ENCODE data around the gene UBE2V1. TPM values are rescaled to one million over a fixed set of nuclear protein-coding genes. Genes with fewer than 3 reads are reported as not detected.

UBE2V1 gene
- total and polyA plus RNA-seq, 10 of the 15 experiments (the other 5 are each of a cell fraction or from before 2014, with no cell fraction given): 51.8 to 219 (median 141) TPM

- Histone ChIP-seq H3K27ac (ENCODE audit: control insufficient read depth, insufficient read depth) (no peak overlapping the region), H3K9me3 (replicated peaks; ENCODE audit: control insufficient read depth, insufficient read depth, low read length) (no peaks in the 10 kb centered on the region), H3K4me3 (no peak overlapping the region), H3K4me1 (ENCODE audit: control insufficient read depth, insufficient read depth, low read length) (no peaks in the 10 kb centered on the region; the same call in 1 of the 2 replicates), H3K36me3 (ENCODE audit: control insufficient read depth in 2 of 2, insufficient read depth in 2 of 2, low read length in 1 of 2) (peaks cover 21 to 41% of the 10 kb centered on the region in 2 experiments), H2AFZ (ENCODE audit: control insufficient read depth, low read depth, low read length) (no peak overlapping the region), H3K79me2 (ENCODE audit: control insufficient read depth, insufficient read depth, low read length) (no peaks in the 10 kb centered on the region), H3K4me2 (ENCODE audit: control insufficient read depth, insufficient read depth) (no peak overlapping the region), H3K9ac (ENCODE audit: control insufficient read depth, insufficient read depth, low read length) (no peak overlapping the region), H3K27me3 (replicated peaks in 1 of 2; ENCODE audit: control insufficient read depth in 2 of 2, insufficient read depth in 2 of 2, low read length in 1 of 2) (no peaks in the 10 kb centered on the region), H4K20me1 (ENCODE audit: control insufficient read depth, insufficient read depth) (no peaks in the 10 kb centered on the region)
- CTCF ChIA-PET: interaction anchor here (0.9 to 1.8 kb wide), 3 partner anchors 10 to 43 kb away, joined by 3 to 4 read pairs (median 3); no protein-coding TSS in a partner anchor
- SMC1A ChIA-PET (ENCODE audit: uncharacterized antibody, unreplicated experiment): no interaction called here
- FAIRE-seq (no peak), DNase-seq (ENCODE audit: low read depth, low spot score) (no peak), ATAC-seq (no peak)
- in situ Hi-C loops (cut with MboI): no loop called here
- RAD21 ChIA-PET (ENCODE audit: unreplicated experiment): no interaction called here
- POLR2A ChIA-PET: interaction anchor here (0.6 kb wide), 1 partner anchor 26 kb away, joined by 3 read pairs; no protein-coding TSS in a partner anchor
- BruUV-seq (replicated peaks): TSS peak; percentile 49
- TF ChIP-seq NRF1 (conservative IDR thresholded peaks at IDR 0.05; ENCODE audit: low read depth, low read length) (no peak), TCF3 (IDR thresholded peaks at IDR 0.05; ENCODE audit: borderline replicate concordance, insufficient read depth, low read depth, low read length) (no peak), PRDM15 (CRISPR knock-in tag; IDR thresholded peaks at IDR 0.05) (no peak), SMAD1 (IDR thresholded peaks at IDR 0.05; ENCODE audit: low read depth, partially characterized antibody) (no peak), WRNIP1 (IDR thresholded peaks at IDR 0.05; ENCODE audit: borderline replicate concordance, low read depth, low read length) (no peak), USF1 (IDR thresholded peaks at IDR 0.05; ENCODE audit: borderline replicate concordance, extremely low read length, insufficient read depth, low read depth, low read length) (no peak), MYC (IDR thresholded peaks at IDR 0.05; ENCODE audit: insufficient read depth, insufficient read length, insufficient replicate concordance, low read length, severe bottlenecking) (no peak), CHD4 (IDR thresholded peaks at IDR 0.05) (no peak), RB1 (IDR thresholded peaks at IDR 0.05; ENCODE audit: borderline replicate concordance) (no peak), CBX3 (IDR thresholded peaks at IDR 0.05; ENCODE audit: borderline replicate concordance, low read depth) (no peak), TCF7 (IDR thresholded peaks at IDR 0.05; ENCODE audit: borderline replicate concordance) (no peak), IKZF1 (conservative IDR thresholded peaks at IDR 0.05) (no peak), KLF5 (IDR thresholded peaks at IDR 0.05; ENCODE audit: partially characterized antibody) (no peak)
- 85% methylated on average over 4 of the region's 4 CpGs for WGBS (ENCODE audit: insufficient coverage, insufficient replicate concordance, low lambda C conversion rate, missing lambda C conversion rate)
- intact Hi-C loops (cut with micrococcal nuclease; ENCODE audit: unreplicated experiment): no loop called here
Observed at GRCh38 chr20:50126662-50127061, 13.7 kb upstream of the UBE2V1 start.

Data from GM12878 (cell line).